Stimulated activated naive CD8-positive, alpha-beta T cell treated with anti-CD3 and anti-CD28 coated beads, Interleukin-15, amount 100 ng/mL, for 72 hours (primary cell): Measurements from ENCODE around the gene TRIM54.

Experiments
- ATAC-seq: fragments of 150-1000 bp; cut with Tn5 transposase; 2 replicates; pipeline ENCODE4 v1.10.0; 2021; ENCODE audit warnings: mild to moderate bottlenecking, moderate library complexity
- DNase-seq, 2 donors: peaks; one replicate each; pipeline ENCODE4 v3.0.0; 2021 to 2022
- H3K27ac Mint-ChIP-seq, 2 donors: one replicate each; pipeline ENCODE4 v1.8.0; 2022; ENCODE audit warnings: mild to moderate bottlenecking in 2 of 2, mixed read lengths in 2 of 2, moderate library complexity in 2 of 2
- H3K27me3 Mint-ChIP-seq: one replicate; pipeline ENCODE4 v1.8.0; 2022; ENCODE audit warnings: mixed read lengths
- H3K4me1 Mint-ChIP-seq: one replicate; pipeline ENCODE4 v1.8.0; 2022; ENCODE audit warnings: mild to moderate bottlenecking, mixed read lengths
- H3K4me3 Mint-ChIP-seq, 2 donors: one replicate each; pipeline ENCODE4 v1.8.0; 2022; ENCODE audit warnings: mild to moderate bottlenecking in 2 of 2, mixed read lengths in 2 of 2, moderate library complexity in 1 of 2
- H3K9me3 Mint-ChIP-seq, 2 donors: one replicate each; pipeline ENCODE4 v1.8.0; 2022; ENCODE audit warnings: mixed read lengths in 2 of 2

TRIM54 gene

DNA sequence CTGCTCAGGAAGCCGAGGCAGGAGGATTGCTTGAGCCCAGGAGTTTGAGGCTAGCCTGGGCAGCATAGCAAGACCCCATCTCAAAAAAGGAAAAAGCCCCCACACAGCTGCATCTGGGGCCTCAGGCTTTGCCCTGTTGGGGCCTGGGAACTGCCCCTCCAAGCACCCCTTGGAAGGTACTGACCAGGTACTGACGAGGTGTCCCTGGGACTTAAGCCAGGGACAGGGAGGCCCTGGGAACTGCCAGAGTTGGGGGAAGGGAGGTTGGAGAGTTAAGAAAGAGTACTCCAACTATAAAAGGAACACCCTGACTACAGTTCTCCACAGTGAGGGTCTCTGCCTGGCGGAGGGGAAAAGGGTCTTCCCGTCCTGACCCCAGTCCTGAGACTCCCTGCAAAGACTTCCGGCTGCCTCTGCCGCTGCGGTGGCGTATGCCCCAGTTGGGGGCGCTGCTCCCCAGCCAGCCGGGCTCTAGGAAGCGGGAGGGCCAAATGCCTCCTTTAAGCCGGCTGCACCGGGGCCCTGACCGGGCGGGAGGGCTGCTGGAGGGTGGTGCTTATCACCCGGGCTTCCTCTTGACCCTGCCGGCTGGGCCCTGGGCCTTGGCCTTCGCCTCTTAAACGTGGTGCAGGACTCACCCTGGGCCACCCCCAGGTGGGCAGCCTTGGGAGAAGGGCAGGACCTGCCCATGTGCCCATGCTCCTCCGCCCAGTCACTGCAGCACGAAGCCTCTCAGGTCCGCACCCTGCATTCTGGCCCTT is 32.2 kb upstream of the TRIM54 start:
- DNase-seq = peak; percentile 66 to 72
- peak overlapping the region in 1 of 2 donors; percentile 64 for H3K27ac Mint-ChIP-seq
- peaks cover 9% of the 10 kb centered on the region for H3K4me1 Mint-ChIP-seq
- peaks cover 25% of the 10 kb centered on the region for H3K27me3 Mint-ChIP-seq
- ATAC-seq = peak; percentile 85
- H3K9me3 Mint-ChIP-seq = no peaks in the 10 kb centered on the region
- H3K4me3 Mint-ChIP-seq = no peak overlapping the region

- peaks cover 9% of the 10 kb centered on the region for H3K4me1 Mint-ChIP-seq
- ATAC-seq (peak; percentile 13), DNase-seq (no peak)
- peaks cover 28% of the 10 kb centered on the region for H3K27me3 Mint-ChIP-seq
- no peaks in the 10 kb centered on the region for H3K9me3 Mint-ChIP-seq
- no peak overlapping the region for H3K4me3 Mint-ChIP-seq
- H3K27ac Mint-ChIP-seq = no peak overlapping the region
These were observed 31.4 kb upstream of the TRIM54 start for GRCh38 chr2:27250652-27251379.

DNA sequence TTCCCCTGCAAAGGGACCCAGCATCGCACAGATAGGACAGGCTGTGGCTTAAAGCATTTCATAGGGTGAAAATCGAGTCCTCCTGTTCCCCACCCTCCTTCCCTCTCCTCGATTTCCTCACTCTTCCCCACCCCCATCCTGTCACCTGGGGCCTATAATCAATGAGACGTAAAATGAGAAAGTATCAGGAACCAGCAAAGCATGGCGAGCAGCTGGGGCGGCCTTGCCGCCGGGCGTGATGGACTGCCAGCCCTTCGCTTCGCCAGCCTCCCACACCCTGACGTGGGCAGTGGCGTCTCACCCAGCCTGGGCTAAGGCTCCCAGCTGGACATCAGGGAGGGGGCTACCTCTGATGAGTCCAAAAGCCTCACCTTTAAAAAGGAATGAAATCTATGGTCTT is 30.5 kb upstream of the TRIM54 start:
- Mint-ChIP-seq H3K4me1 (peaks cover 9% of the 10 kb centered on the region), H3K27me3 (peaks cover 36% of the 10 kb centered on the region), H3K27ac (no peak overlapping the region), H3K9me3 (no peaks in the 10 kb centered on the region), H3K4me3 (no peak overlapping the region)
- DNase-seq = no peak
- no peak for ATAC-seq

DNA sequence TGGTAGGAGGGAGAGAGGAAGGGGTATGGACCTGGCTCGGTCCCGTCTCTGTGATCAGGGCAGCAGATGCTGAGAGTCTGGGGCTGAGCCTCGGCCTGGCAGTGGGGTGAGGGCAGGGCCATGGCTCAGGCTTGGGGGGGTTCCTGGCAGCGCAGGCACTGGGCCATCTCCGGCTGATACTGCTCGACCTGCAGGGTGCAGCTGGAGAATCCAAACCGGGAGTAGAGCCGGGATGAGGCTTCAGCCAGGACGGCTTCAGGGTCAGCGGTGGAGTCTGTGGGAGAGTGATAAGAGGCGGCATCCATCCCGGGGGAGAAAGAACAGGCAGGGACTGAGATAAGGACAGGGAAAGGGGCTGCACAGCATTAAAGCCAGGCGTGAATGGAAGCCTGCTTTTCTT is 27.0 kb upstream of the TRIM54 start:
- H3K27ac Mint-ChIP-seq = no peak overlapping the region
- H3K27me3 Mint-ChIP-seq = peaks cover 69% of the 10 kb centered on the region

GRCh38 chr2:27255660-27256059 is 26.6 kb upstream of the TRIM54 start:
- no peak for ATAC-seq
- Mint-ChIP-seq H3K4me3 (no peak overlapping the region), H3K9me3 (no peaks in the 10 kb centered on the region), H3K27ac (no peak overlapping the region), H3K4me1 (peaks cover 4% of the 10 kb centered on the region), H3K27me3 (peaks cover 71% of the 10 kb centered on the region)
- no peak for DNase-seq

More for the DNA sequence above, 27.0 kb upstream of the TRIM54 start:
- no peak for ATAC-seq
- Mint-ChIP-seq H3K9me3 (no peaks in the 10 kb centered on the region), H3K4me3 (no peak overlapping the region), H3K4me1 (peaks cover 9% of the 10 kb centered on the region)
- DNase-seq = no peak

DNA sequence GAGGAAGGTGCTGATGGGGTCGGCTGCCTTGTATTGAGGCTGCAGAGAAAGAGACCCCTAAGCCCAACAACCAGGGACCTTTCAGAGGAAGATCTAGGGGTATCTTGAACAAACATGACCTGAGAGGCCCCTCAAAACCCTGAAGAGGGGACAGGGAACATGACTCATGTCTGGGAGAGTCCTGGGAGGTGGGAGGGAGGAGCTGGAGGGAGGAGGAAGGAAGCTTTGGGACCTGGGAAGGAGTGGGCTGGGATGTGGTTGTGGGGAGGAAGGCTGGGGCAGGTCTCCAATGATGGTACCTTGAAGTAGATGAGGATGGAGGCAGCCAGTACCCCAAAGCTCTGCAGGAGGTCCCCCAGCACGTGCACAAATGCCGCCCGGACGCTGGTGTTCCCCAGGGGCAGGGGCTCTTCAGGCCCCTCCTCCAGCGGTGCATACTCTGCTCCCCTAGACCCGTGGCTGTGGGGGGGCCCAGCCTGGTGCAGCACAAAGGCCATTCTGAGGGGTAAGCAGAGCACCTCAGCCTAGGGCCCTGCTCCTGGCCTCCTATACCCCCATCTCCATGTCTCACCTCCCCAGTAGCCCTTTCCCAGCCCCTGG is 25.3 kb upstream of the TRIM54 start:
- Mint-ChIP-seq H3K9me3 (no peaks in the 10 kb centered on the region), H3K27me3 (peaks cover 73% of the 10 kb centered on the region), H3K4me3 (no peak overlapping the region), H3K27ac (no peak overlapping the region), H3K4me1 (peaks cover 12% of the 10 kb centered on the region)
- peak; percentile 21 for ATAC-seq
- DNase-seq = no peak

GRCh38 chr2:27258051-27258450 is 24.2 kb upstream of the TRIM54 start:
- Mint-ChIP-seq H3K9me3 (no peaks in the 10 kb centered on the region), H3K27ac (no peak overlapping the region), H3K4me3 (no peak overlapping the region), H3K27me3 (peaks cover 74% of the 10 kb centered on the region), H3K4me1 (peaks cover 14% of the 10 kb centered on the region)
- DNase-seq (no peak), ATAC-seq (no peak)

DNA sequence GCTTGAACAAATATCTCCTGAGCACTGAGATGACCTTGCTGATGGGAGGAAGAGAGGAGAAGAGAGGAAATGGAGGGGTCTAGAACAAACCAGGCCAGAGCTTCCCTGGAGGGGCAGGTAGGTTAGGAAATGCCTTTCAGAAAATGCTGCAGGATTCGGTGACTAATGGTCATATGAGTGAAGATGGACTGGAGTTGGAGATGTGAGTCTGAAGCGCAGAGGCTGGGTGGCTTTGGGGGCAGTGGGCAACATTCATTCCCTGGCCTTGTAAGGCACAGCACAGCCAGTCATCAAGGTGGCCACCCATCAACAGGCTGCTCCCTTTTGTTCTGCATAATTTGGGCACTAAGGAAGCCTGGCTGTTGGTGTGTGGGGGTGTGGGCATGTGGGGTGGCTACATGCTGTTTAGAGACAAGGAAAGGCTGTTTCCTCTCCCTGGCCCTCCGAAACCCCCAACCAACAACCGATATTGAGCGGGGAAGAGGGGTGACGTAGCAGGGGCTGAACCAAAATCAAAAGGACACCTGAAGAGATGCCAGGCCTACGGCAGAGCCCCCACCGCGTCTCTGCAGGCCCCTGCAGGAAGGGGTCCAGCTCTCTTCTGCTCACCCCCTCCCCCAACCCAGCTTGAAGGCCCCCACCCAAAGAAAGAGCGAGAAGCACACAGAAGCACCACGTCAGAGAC is 20.8 kb upstream of the TRIM54 start:
- ATAC-seq (no peak), DNase-seq (no peak)
- peaks cover 56% of the 10 kb centered on the region for H3K27me3 Mint-ChIP-seq
- H3K4me1 Mint-ChIP-seq = peaks cover 26% of the 10 kb centered on the region
- H3K4me3 Mint-ChIP-seq = peak overlapping the region; percentile 66 to 78
- H3K27ac Mint-ChIP-seq = no peak overlapping the region
- no peaks in the 10 kb centered on the region for H3K9me3 Mint-ChIP-seq

GRCh38 chr2:27261926-27262298 is 20.3 kb upstream of the TRIM54 start:
- no peak for DNase-seq

DNA sequence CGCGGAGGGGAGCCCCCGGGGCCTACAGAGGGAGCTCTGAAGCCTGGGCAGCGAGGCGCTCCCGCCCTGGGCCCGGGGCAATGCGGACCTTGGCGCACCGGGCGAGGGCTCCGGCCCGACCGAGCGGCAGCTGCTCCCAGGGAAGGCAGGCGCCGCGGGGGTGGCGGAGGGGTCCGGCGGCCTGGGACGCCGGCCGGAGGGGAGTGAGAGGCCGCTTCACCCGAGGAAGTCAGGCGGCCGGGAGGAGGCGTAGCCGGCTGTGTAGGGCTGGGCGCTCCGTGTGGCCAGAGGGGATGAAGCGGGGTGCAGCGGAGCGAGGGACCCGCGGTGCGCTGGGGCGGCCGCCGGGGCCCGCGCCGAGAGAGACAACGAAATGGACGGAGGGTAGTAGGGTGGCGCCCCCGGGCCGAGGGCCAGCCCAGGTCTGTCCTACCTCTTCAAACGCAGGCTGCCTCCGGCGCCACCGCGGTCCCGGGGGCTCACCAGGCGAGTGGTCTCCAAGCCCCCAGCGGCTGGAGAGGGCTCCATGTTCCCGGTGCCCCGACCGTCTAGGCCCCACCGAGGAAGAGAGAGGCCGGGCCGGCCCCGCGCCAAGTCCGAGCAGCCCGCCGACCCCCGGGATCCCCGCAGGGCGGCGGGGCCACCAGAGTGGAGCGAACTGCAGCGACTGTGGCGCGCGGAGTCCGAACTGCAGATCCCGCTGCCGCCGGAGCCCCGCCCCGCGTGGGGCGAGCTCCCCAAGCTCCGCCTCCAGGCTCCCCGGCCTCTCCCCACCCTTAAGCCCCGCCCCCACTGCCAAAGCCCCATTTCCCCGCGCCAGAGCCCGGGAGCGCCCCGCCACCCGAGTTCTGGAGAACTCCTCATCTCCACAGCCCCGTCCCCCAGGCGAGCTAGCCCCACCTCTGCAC is 19.6 kb upstream of the TRIM54 start, which contains the start of gene SLC30A3:
TSS of gene SLC30A3 (minus strand) at position 669 of the 908 bp plus-strand sequence. CDS start at position 528, 141 bp downstream.
- Mint-ChIP-seq H3K4me1 (peaks cover 26% of the 10 kb centered on the region), H3K9me3 (no peaks in the 10 kb centered on the region), H3K27me3 (peaks cover 43% of the 10 kb centered on the region), H3K27ac (peak within 1 kb of the TSS in 1 of 2 donors; percentile 76), H3K4me3 (peak within 1 kb of the TSS; percentile 90 to 95)
- peak; percentile 50 to 57 for DNase-seq
- peak; percentile 59 for ATAC-seq

More at GRCh38 chr2:27261926-27262298, 20.3 kb upstream of the TRIM54 start:
- no peaks in the 10 kb centered on the region for H3K9me3 Mint-ChIP-seq
- no peak overlapping the region for H3K27ac Mint-ChIP-seq
- ATAC-seq = no peak
- peak overlapping the region; percentile 66 to 78 for H3K4me3 Mint-ChIP-seq
- peaks cover 50% of the 10 kb centered on the region for H3K27me3 Mint-ChIP-seq
- peaks cover 26% of the 10 kb centered on the region for H3K4me1 Mint-ChIP-seq

GRCh38 chr2:27263287-27264252 is 18.7 kb upstream of the TRIM54 start:
- peak overlapping the region; percentile 90 to 95 for H3K4me3 Mint-ChIP-seq
- peaks cover 26% of the 10 kb centered on the region for H3K4me1 Mint-ChIP-seq
- peak overlapping the region in 1 of 2 donors; percentile 80 for H3K27ac Mint-ChIP-seq
- ATAC-seq (no peak), DNase-seq (no peak)
- peaks cover 34% of the 10 kb centered on the region for H3K27me3 Mint-ChIP-seq
- H3K9me3 Mint-ChIP-seq = no peaks in the 10 kb centered on the region

DNA sequence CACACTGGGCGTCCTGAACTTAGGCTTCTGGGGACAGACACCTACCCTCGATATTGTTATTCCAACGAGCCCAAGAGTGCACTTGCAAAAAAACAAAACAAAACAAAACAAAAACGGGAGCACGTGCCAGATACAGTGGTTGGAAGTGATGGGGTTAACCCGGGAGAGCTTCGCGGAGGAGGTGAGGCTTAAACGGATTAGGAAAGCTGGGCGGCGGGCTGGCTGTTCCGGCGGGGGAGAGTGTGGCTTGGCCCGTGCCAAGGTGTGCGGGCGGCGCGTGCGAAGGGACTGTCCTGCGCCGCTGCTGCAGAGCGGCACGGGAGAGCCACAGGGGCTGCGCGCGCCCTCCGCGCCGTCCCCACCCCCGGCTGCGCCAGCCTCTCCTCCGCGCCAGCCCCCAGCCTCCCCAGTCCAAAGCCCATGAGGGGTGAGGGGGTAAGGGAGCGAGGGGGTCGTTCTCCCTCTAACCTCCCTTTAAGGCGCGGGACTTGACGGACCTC is 17.9 kb upstream of the TRIM54 start:
- Mint-ChIP-seq H3K9me3 (no peaks in the 10 kb centered on the region), H3K4me3 (peak overlapping the region; percentile 90 to 95), H3K27ac (peak overlapping the region in 1 of 2 donors; percentile 80), H3K27me3 (peaks cover 28% of the 10 kb centered on the region), H3K4me1 (peaks cover 26% of the 10 kb centered on the region)
- ATAC-seq = peak; percentile 73
- peak in 1 of 2 donors; percentile 39 for DNase-seq

GRCh38 chr2:27264753-27265535 is 17.3 kb upstream of the TRIM54 start:
- H3K4me3 Mint-ChIP-seq = peak overlapping the region; percentile 90 to 95
- peaks cover 28% of the 10 kb centered on the region for H3K27me3 Mint-ChIP-seq
- H3K9me3 Mint-ChIP-seq = no peaks in the 10 kb centered on the region
- ATAC-seq = peak; percentile 76
- H3K4me1 Mint-ChIP-seq = peaks cover 26% of the 10 kb centered on the region
- peak; percentile 58 to 77 for DNase-seq
- H3K27ac Mint-ChIP-seq = peak overlapping the region in 1 of 2 donors; percentile 28
